OCI-LY7 (cell line): ENCODE measurements around the gene PRR16.

Experiments
- EZH2phosphoT487 ChIP-seq: fragments of 200-600 bp; sonication (generic); IDR thresholded peaks from 2 replicates; pipeline ENCODE4 v1.6.1; 2018; ENCODE audit warnings: low read depth, borderline replicate concordance, mild to moderate bottlenecking, mixed run types, antibody characterized with exemption, low read length, moderate library complexity, mixed read lengths
- TF ChIP-seq, protein P1 (sequence below): fragments of 200-600 bp; sonication (generic); conservative IDR thresholded peaks from 2 replicates; pipeline ENCODE4 v1.5.1; 2014; ENCODE audit warnings: mild to moderate bottlenecking, antibody characterized with exemption, low read length, moderate library complexity, mixed read lengths

DNA sequence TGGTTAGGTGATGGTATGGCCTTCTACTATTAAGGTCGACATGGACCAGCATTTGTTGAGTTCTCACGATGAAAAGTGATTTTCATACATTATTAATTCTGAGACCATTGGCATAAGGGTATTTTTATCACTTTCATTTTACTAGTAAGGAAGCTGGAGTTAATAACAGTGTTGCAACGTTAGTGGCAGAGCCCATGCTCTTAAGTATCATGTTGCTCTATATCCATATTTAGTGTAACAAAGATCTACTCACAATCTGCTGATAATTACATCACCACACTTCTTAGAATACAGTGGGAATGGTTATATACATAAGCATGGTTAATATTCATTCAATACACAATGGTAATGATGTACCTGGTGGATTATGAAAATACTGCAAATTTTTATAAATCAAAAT, 81.9 kb downstream of the PRR16 start:
- TF ChIP-seq, protein P1, sequence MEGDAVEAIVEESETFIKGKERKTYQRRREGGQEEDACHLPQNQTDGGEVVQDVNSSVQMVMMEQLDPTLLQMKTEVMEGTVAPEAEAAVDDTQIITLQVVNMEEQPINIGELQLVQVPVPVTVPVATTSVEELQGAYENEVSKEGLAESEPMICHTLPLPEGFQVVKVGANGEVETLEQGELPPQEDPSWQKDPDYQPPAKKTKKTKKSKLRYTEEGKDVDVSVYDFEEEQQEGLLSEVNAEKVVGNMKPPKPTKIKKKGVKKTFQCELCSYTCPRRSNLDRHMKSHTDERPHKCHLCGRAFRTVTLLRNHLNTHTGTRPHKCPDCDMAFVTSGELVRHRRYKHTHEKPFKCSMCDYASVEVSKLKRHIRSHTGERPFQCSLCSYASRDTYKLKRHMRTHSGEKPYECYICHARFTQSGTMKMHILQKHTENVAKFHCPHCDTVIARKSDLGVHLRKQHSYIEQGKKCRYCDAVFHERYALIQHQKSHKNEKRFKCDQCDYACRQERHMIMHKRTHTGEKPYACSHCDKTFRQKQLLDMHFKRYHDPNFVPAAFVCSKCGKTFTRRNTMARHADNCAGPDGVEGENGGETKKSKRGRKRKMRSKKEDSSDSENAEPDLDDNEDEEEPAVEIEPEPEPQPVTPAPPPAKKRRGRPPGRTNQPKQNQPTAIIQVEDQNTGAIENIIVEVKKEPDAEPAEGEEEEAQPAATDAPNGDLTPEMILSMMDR = no peak
- TF ChIP-seq EZH2phosphoT487 = no peak
